Measurements from ENCODE around the gene CNOT4. TPM values are rescaled to one million over a fixed set of nuclear protein-coding genes. Genes with fewer than 3 reads are reported as not detected.

CNOT4 gene
- total RNA-seq, 1 donor from 2014 or later: 3.9 TPM

DNA sequence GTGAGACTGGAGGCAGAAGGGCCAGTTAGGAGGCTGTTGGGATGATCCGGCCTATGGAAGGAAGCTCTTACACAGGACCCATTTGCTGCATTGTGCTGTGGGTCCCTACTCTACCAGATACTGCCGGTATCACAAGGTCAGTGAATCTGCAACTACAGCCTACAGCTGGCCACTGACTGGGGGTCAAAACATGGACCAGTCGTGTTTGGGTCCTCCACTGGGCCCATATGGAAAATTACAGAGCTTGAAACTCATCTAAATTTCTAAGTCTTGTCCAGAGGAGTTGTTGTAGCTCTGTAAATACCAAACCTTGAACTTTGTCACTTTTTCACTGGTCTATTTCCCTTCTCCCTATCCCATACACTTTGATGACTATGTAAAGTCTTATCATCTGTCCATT is 42.2 kb upstream of the CNOT4 start:
- TF ChIP-seq CTCF (IDR thresholded peaks at IDR 0.05; ENCODE audit: insufficient read depth, low read length, severe bottlenecking): no peak
- FAIRE-seq (no peak), DNase-seq (ENCODE audit: low read depth) (no peak)
- Histone ChIP-seq H3K36me3 (ENCODE audit: control insufficient read depth, insufficient read depth, low read length) (no peaks in the 10 kb centered on the region), H3K4me3 (ENCODE audit: low read depth, low read length) (no peak overlapping the region), H3K27me3 (ENCODE audit: control insufficient read depth, insufficient read depth, low read length) (no peaks in the 10 kb centered on the region)

DNA sequence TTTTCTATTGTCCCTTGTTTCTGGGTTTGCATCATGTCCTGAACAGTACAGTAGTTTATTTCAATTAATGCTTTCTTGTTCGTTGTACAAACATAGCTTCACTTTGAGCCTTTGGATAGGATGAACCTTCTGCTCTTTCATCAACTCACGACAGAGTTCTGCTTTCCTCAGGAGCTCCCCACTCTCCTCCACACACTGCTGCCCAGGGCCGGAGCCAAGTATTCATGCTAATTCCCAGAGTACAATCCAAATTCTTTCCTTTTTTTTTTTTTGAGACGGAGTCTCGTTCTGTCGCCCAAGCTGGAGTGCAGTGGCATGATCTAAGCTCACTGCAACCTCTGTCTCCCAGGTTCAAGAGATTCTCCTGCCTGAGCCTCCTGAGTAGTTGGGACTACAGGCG is 40.3 kb upstream of the CNOT4 start:
- H3K4me3 ChIP-seq (ENCODE audit: low read depth, low read length): no peak overlapping the region
- no peak for FAIRE-seq
- no peak for DNase-seq (ENCODE audit: low read depth)
- no peaks in the 10 kb centered on the region for H3K36me3 ChIP-seq (ENCODE audit: control insufficient read depth, insufficient read depth, low read length)
- H3K27me3 ChIP-seq (ENCODE audit: control insufficient read depth, insufficient read depth, low read length): no peaks in the 10 kb centered on the region
- TF ChIP-seq CTCF (IDR thresholded peaks at IDR 0.05; ENCODE audit: insufficient read depth, low read length, severe bottlenecking): no peak

DNA sequence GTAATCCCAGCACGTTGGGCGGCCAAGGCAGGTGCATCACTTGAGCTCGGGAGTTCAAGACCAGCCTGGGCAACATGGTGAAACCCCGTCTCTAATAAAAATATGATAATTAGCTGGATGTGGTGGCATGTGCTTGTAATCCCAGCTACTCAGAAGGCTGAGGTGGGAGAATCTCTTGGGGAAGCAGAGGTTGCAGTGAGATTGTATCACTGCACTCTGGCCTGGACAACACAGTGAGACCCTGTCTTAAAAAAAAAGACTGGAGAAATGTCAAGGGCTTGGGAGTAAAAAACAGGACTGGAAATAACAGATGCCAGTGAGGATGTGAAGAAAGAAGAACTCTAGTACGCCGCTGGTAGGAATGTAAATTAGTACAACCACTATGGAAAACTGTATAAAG is 31.1 kb upstream of the CNOT4 start:
- DNase-seq (ENCODE audit: low read depth) (no peak), FAIRE-seq (no peak)
- no peak overlapping the region for H3K4me3 ChIP-seq (ENCODE audit: low read depth, low read length)
- no peak for TF ChIP-seq CTCF (IDR thresholded peaks at IDR 0.05; ENCODE audit: insufficient read depth, low read length, severe bottlenecking)
- no peaks in the 10 kb centered on the region for H3K36me3 ChIP-seq (ENCODE audit: control insufficient read depth, insufficient read depth, low read length)
- H3K27me3 ChIP-seq (ENCODE audit: control insufficient read depth, insufficient read depth, low read length): no peaks in the 10 kb centered on the region

DNA sequence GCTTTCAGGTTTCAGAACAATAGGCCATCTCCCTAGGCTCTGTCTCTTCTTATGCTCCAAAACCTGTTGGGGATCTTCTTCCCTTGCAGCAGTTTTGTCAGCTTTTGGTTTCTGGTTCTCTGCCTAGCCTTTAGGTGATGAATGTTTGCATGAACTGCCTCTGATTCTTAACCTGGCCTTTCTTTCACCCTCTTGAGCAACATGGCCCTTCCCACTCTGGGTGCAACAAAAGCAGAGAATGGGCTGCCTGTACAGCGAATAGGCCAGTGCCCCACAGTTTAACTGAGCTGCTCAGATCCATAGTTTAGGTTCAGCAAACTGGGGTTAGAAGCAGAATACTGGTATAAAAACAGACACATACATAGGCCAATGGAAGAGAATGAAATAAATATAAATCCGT is 29.7 kb upstream of the CNOT4 start:
- Histone ChIP-seq H3K27me3 (ENCODE audit: control insufficient read depth, insufficient read depth, low read length) (no peaks in the 10 kb centered on the region), H3K36me3 (ENCODE audit: control insufficient read depth, insufficient read depth, low read length) (no peaks in the 10 kb centered on the region), H3K4me3 (ENCODE audit: low read depth, low read length) (no peak overlapping the region)
- TF ChIP-seq CTCF (IDR thresholded peaks at IDR 0.05; ENCODE audit: insufficient read depth, low read length, severe bottlenecking): no peak
- FAIRE-seq (no peak), DNase-seq (ENCODE audit: low read depth) (no peak)

DNA sequence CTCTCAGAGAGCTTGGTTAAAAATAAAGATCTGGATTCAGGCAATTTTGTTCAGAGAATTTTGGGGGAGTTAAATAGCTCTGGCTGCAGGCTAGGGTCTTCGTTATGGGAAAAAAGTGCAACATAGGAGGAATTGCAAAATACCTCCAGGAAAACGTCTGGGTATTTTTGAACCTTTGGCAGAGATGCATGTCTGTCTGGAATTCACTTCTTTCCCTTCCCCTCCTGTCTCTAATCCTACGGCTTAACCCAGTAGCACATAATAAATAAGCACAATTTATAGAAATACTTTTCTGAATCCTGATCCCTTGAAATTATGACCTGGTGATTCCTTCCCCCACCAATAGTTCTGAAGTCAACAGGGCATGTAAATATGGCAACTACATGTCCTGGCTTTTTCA is 28.5 kb upstream of the CNOT4 start:
- DNase-seq (ENCODE audit: low read depth): no peak
- Histone ChIP-seq H3K27me3 (ENCODE audit: control insufficient read depth, insufficient read depth, low read length) (no peaks in the 10 kb centered on the region), H3K4me3 (ENCODE audit: low read depth, low read length) (no peak overlapping the region), H3K36me3 (ENCODE audit: control insufficient read depth, insufficient read depth, low read length) (no peaks in the 10 kb centered on the region)
- no peak for TF ChIP-seq CTCF (IDR thresholded peaks at IDR 0.05; ENCODE audit: insufficient read depth, low read length, severe bottlenecking)
- FAIRE-seq: no peak

- no peak overlapping the region for H3K4me3 ChIP-seq (ENCODE audit: low read depth, low read length)
- no peak for DNase-seq (ENCODE audit: low read depth)
- H3K27me3 ChIP-seq (ENCODE audit: control insufficient read depth, insufficient read depth, low read length): no peaks in the 10 kb centered on the region
- no peak for TF ChIP-seq CTCF (IDR thresholded peaks at IDR 0.05; ENCODE audit: insufficient read depth, low read length, severe bottlenecking)
- H3K36me3 ChIP-seq (ENCODE audit: control insufficient read depth, insufficient read depth, low read length): no peaks in the 10 kb centered on the region
- no peak for FAIRE-seq
These were observed 28.0 kb upstream of the CNOT4 start for GRCh38 chr7:135537905-135538304.

Measured in bronchial epithelial cell (primary cell).